ENCODE measurements around the gene GGT5.

GGT5 gene

GRCh38 chr22:24232725-24233124 is 12.2 kb downstream of the GGT5 start:
- H3K27ac ChIP-seq (ENCODE audit: low read depth, low read length) = no peak overlapping the region

DNA sequence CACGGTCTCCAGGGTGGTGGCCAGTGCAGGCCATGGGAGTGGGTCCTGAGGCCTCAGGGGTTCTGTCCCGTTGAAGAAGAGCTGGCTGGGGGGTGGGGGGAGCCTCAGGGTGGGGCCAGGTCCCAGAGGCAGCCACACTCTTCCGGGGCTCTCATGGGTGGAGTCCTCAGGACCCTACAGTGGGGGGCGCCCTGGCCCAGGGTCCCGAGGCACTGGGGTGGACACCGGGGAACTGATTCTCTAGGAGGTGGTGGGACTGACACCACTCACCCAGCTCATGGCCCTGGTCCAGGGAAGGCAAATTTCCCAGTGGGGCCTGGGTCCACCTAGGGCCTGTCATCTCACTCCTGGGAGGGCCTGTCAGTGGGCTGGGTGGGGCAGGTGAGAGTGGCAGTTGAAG is 12.8 kb downstream of the GGT5 start:
- no peaks in the 10 kb centered on the region for H3K79me2 ChIP-seq (ENCODE audit: control insufficient read depth, low read length)
- TF ChIP-seq EZH2phosphoT487 (IDR thresholded peaks at IDR 0.05; ENCODE audit: borderline replicate concordance, low read length) = no peak
- TF ChIP-seq, protein P1, sequence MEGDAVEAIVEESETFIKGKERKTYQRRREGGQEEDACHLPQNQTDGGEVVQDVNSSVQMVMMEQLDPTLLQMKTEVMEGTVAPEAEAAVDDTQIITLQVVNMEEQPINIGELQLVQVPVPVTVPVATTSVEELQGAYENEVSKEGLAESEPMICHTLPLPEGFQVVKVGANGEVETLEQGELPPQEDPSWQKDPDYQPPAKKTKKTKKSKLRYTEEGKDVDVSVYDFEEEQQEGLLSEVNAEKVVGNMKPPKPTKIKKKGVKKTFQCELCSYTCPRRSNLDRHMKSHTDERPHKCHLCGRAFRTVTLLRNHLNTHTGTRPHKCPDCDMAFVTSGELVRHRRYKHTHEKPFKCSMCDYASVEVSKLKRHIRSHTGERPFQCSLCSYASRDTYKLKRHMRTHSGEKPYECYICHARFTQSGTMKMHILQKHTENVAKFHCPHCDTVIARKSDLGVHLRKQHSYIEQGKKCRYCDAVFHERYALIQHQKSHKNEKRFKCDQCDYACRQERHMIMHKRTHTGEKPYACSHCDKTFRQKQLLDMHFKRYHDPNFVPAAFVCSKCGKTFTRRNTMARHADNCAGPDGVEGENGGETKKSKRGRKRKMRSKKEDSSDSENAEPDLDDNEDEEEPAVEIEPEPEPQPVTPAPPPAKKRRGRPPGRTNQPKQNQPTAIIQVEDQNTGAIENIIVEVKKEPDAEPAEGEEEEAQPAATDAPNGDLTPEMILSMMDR (IDR thresholded peaks at IDR 0.05; ENCODE audit: low read depth, low read length, poor library complexity, severe bottlenecking) = no peak
- H3K27me3 ChIP-seq (ENCODE audit: control insufficient read depth, low read length) = no peaks in the 10 kb centered on the region
- no peak overlapping the region for H3K4me2 ChIP-seq (ENCODE audit: low read length)
- no peaks in the 10 kb centered on the region for H3K9me2 ChIP-seq (replicated peaks; ENCODE audit: control insufficient read depth, low read length)
- H3K4me1 ChIP-seq (ENCODE audit: control insufficient read depth, low read length) = no peaks in the 10 kb centered on the region
- no peaks in the 10 kb centered on the region for H3F3A ChIP-seq (ENCODE audit: control insufficient read depth, insufficient read depth)
- no peaks in the 10 kb centered on the region for H4K20me1 ChIP-seq (ENCODE audit: control insufficient read depth, insufficient read depth, low read depth, low read length)
- no peaks in the 10 kb centered on the region for H3K36me3 ChIP-seq (ENCODE audit: control insufficient read depth, low read length)
- no peak overlapping the region for H3K4me3 ChIP-seq (ENCODE audit: low read length)
- H3K9me3 ChIP-seq (ENCODE audit: control insufficient read depth, insufficient read depth, low read length) = no peaks in the 10 kb centered on the region
- H3K27ac ChIP-seq (ENCODE audit: low read depth, low read length) = no peak overlapping the region

More at GRCh38 chr22:24232725-24233124, 12.2 kb downstream of the GGT5 start:
- Histone ChIP-seq H3K79me2 (ENCODE audit: control insufficient read depth, low read length) (no peaks in the 10 kb centered on the region), H3K4me1 (ENCODE audit: control insufficient read depth, low read length) (no peaks in the 10 kb centered on the region), H3K27me3 (ENCODE audit: control insufficient read depth, low read length) (no peaks in the 10 kb centered on the region), H4K20me1 (ENCODE audit: control insufficient read depth, insufficient read depth, low read depth, low read length) (no peaks in the 10 kb centered on the region), H3K9me2 (replicated peaks; ENCODE audit: control insufficient read depth, low read length) (no peaks in the 10 kb centered on the region), H3K9me3 (ENCODE audit: control insufficient read depth, insufficient read depth, low read length) (no peaks in the 10 kb centered on the region), H3K4me3 (ENCODE audit: low read length) (no peak overlapping the region), H3K4me2 (ENCODE audit: low read length) (no peak overlapping the region), H3K36me3 (ENCODE audit: control insufficient read depth, low read length) (no peaks in the 10 kb centered on the region), H3F3A (ENCODE audit: control insufficient read depth, insufficient read depth) (no peaks in the 10 kb centered on the region)
- no peak for TF ChIP-seq EZH2phosphoT487 (IDR thresholded peaks at IDR 0.05; ENCODE audit: borderline replicate concordance, low read length)
- TF ChIP-seq, protein P1 (IDR thresholded peaks at IDR 0.05; ENCODE audit: low read depth, low read length, poor library complexity, severe bottlenecking) = no peak

GRCh38 chr22:24231706-24232105 is 13.2 kb downstream of the GGT5 start:
- Histone ChIP-seq H3K4me1 (ENCODE audit: control insufficient read depth, low read length) (no peaks in the 10 kb centered on the region), H3K27me3 (ENCODE audit: control insufficient read depth, low read length) (no peaks in the 10 kb centered on the region), H3F3A (ENCODE audit: control insufficient read depth, insufficient read depth) (no peaks in the 10 kb centered on the region), H3K9me2 (replicated peaks; ENCODE audit: control insufficient read depth, low read length) (no peaks in the 10 kb centered on the region), H3K9me3 (ENCODE audit: control insufficient read depth, insufficient read depth, low read length) (no peaks in the 10 kb centered on the region), H3K4me2 (ENCODE audit: low read length) (no peak overlapping the region), H3K36me3 (ENCODE audit: control insufficient read depth, low read length) (no peaks in the 10 kb centered on the region), H4K20me1 (ENCODE audit: control insufficient read depth, insufficient read depth, low read depth, low read length) (no peaks in the 10 kb centered on the region), H3K27ac (ENCODE audit: low read depth, low read length) (no peak overlapping the region), H3K4me3 (ENCODE audit: low read length) (no peak overlapping the region), H3K79me2 (ENCODE audit: control insufficient read depth, low read length) (no peaks in the 10 kb centered on the region)
- no peak for TF ChIP-seq EZH2phosphoT487 (IDR thresholded peaks at IDR 0.05; ENCODE audit: borderline replicate concordance, low read length)
- TF ChIP-seq, protein P1 (IDR thresholded peaks at IDR 0.05; ENCODE audit: low read depth, low read length, poor library complexity, severe bottlenecking) = no peak
